ENCODE measurements around the gene CCL2. TPM values are rescaled to one million over a fixed set of nuclear protein-coding genes. Genes with fewer than 3 reads are reported as not detected.

The CCL2 gene
- total and polyA plus RNA-seq, 2 of the 8 experiments (the other 6 are each of a cell fraction or from before 2014, with no cell fraction given), result 3.0 to 3.7 TPM

GRCh38 chr17:34246881-34247280, 8.2 kb upstream of the CCL2 start (continued):
- TF ChIP-seq ASH2L (IDR thresholded peaks at IDR 0.05; ENCODE audit: low read length), result no peak
- no peak for TF ChIP-seq SRF (IDR thresholded peaks at IDR 0.05; ENCODE audit: low read depth, low read length)
